ENCODE measurements around the gene EYA2. TPM values are rescaled to one million over a fixed set of nuclear protein-coding genes. Genes with fewer than 3 reads are reported as not detected.

The EYA2 gene
- total RNA-seq, 1 experiment from 2014 or later, result 0.74 TPM

DNA sequence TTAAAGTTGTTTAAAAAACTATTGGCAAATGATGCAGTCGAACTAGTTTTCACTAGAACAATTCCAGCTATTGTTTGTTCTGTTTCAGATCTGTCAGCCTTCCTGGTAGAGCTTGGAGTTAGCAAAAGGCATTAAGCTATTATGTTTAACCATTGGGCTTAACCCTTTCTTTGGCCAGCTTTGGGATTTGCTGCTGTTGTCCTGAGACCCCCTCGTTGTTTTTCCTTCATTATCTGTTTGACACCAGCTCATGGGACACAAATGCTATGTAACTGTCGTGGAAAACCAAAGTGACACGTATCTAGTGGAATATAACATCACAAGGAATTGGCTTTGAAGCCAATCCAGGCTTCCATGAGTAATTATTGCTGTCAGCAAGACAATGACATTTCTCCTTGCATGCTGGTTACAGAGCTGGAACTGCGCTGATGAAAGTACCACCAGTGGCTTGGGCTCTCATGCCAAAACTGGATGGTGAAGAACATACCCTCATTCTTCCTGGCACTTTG, 96.0 kb downstream of the EYA2 start:
- TF ChIP-seq, protein P1, sequence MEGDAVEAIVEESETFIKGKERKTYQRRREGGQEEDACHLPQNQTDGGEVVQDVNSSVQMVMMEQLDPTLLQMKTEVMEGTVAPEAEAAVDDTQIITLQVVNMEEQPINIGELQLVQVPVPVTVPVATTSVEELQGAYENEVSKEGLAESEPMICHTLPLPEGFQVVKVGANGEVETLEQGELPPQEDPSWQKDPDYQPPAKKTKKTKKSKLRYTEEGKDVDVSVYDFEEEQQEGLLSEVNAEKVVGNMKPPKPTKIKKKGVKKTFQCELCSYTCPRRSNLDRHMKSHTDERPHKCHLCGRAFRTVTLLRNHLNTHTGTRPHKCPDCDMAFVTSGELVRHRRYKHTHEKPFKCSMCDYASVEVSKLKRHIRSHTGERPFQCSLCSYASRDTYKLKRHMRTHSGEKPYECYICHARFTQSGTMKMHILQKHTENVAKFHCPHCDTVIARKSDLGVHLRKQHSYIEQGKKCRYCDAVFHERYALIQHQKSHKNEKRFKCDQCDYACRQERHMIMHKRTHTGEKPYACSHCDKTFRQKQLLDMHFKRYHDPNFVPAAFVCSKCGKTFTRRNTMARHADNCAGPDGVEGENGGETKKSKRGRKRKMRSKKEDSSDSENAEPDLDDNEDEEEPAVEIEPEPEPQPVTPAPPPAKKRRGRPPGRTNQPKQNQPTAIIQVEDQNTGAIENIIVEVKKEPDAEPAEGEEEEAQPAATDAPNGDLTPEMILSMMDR (conservative IDR thresholded peaks at IDR 0.05), result no peak
- Histone ChIP-seq H3K27ac (ENCODE audit: insufficient read length, low read depth, low read length) (no peak overlapping the region), H3K23ac (ENCODE audit: insufficient read length, low read depth, low read length) (no peak overlapping the region), H4K8ac (replicated peaks; ENCODE audit: insufficient read length, low read depth, low read length) (no peak overlapping the region), H3K79me1 (ENCODE audit: insufficient read depth, low read depth, low read length, poor library complexity, severe bottlenecking) (no peaks in the 10 kb centered on the region), H3K4me1 (ENCODE audit: insufficient read depth, low read length) (peaks cover 2% of the 10 kb centered on the region; the same call in 1 of the 2 replicates), H4K91ac (ENCODE audit: insufficient read length, low read depth, low read length) (no peak overlapping the region), H3T11ph (ENCODE audit: low read length) (no peak overlapping the region), H3K9me3 (ENCODE audit: control insufficient read depth, low read depth, low read length) (no peaks in the 10 kb centered on the region), H2BK12ac (ENCODE audit: insufficient read length, low read depth, low read length) (no peak overlapping the region), H2BK120ac (ENCODE audit: low read depth, low read length, poor library complexity, severe bottlenecking) (no peak overlapping the region), H4K20me1 (ENCODE audit: control insufficient read depth, insufficient read depth, insufficient read length) (no peaks in the 10 kb centered on the region), H3K14ac (ENCODE audit: insufficient read depth, low read length) (no peak overlapping the region), H3K79me2 (ENCODE audit: insufficient read depth, low read length) (no peaks in the 10 kb centered on the region), H3K4ac (ENCODE audit: low read depth, low read length) (no peak overlapping the region), H2AK5ac (ENCODE audit: insufficient read length, low read length) (no peak overlapping the region), H2BK20ac (ENCODE audit: low read depth, low read length, poor library complexity, severe bottlenecking) (no peak overlapping the region), H3K56ac (ENCODE audit: insufficient read length, low read depth, low read length) (no peak overlapping the region), H3K23me2 (ENCODE audit: insufficient read length, low read depth, low read length, poor library complexity, severe bottlenecking) (no peaks in the 10 kb centered on the region), H3K9ac (ENCODE audit: extremely low read depth, insufficient read length, low read length) (no peak overlapping the region), H3K27me3 (ENCODE audit: insufficient read depth, low read length) (no peaks in the 10 kb centered on the region), H3K18ac (ENCODE audit: insufficient read length, low read depth, low read length) (no peak overlapping the region), H2BK5ac (ENCODE audit: insufficient read length, low read length) (no peak overlapping the region), H3K4me2 (ENCODE audit: insufficient read depth, insufficient read length, low read length) (no peak overlapping the region), H2BK15ac (ENCODE audit: low read depth, low read length) (no peak overlapping the region), H4K5ac (ENCODE audit: insufficient read length, low read depth, low read length) (no peak overlapping the region), H2AFZ (ENCODE audit: low read length) (no peak overlapping the region)
- no peak overlapping the region for H3K4me3 Mint-ChIP-seq
- H3K27me3 Mint-ChIP-seq (ENCODE audit: low read depth), result no peaks in the 10 kb centered on the region
- H3K27ac Mint-ChIP-seq, result peak overlapping the region in 2 of 3 experiments; percentile 59 to 89; a peak in 3 of 7 replicates
- peaks cover 54 to 60% of the 10 kb centered on the region in 2 experiments for H3K4me1 Mint-ChIP-seq
- no peak for DNase-seq
- no CpG with 5 or more reads among the region's 5 CpGs for WGBS (ENCODE audit: extremely low coverage, insufficient read length, low lambda C conversion rate)
- peaks cover 0 to 7% (median 0%) of the 10 kb centered on the region in 3 experiments; a peak in 2 of 7 replicates for H3K36me3 Mint-ChIP-seq (ENCODE audit: insufficient read depth in 1 of 3, low read depth in 3 of 3)
- no peaks in the 10 kb centered on the region; a peak in 1 of 5 replicates for H3K9me3 Mint-ChIP-seq
